Natural killer cell (primary cell): Measurements from ENCODE around the gene VCX3A. TPM values are rescaled to one million over a fixed set of nuclear protein-coding genes. Genes with fewer than 3 reads are reported as not detected.

Source experiments
- ATAC-seq, 3 donors: fragments of 150-1000 bp in 2 of 3; fragments of 200-7000 bp in 1 of 3; cut with Tn5 transposase; 1 replicate in 1 of 3; 2 replicates in 2 of 3; pipeline ENCODE4 v1.10.0; 2021; ENCODE audit warnings: mild to moderate bottlenecking in 2 of 3, moderate library complexity in 2 of 3
- DNase-seq, 2 donors: peaks; one replicate each; pipeline versions ENCODE4 v3.0.0 to v3.0.0-alpha.2; 2013 to 2021; ENCODE audit warnings: mixed read lengths in 1 of 2
- H3K27ac ChIP-seq: one replicate; pipeline ENCODE4 v1.5.1; 2013; ENCODE audit warnings: mild to moderate bottlenecking, low read length
- H3K27me3 ChIP-seq: one replicate; pipeline ENCODE4 v1.6.1; 2013; ENCODE audit warnings: low read length; ENCODE audit not compliant: control insufficient read depth, insufficient read depth
- H3K36me3 ChIP-seq: one replicate; pipeline ENCODE4 v1.6.1; 2013; ENCODE audit warnings: low read length; ENCODE audit not compliant: control insufficient read depth, insufficient read depth
- H3K4me1 ChIP-seq: one replicate; pipeline ENCODE4 v1.6.1; 2013; ENCODE audit warnings: low read length; ENCODE audit not compliant: control insufficient read depth, insufficient read depth
- H3K4me3 ChIP-seq: one replicate; pipeline ENCODE4 v1.5.1; 2013; ENCODE audit warnings: low read length
- H3K9me3 ChIP-seq: one replicate; pipeline ENCODE4 v1.6.1; 2013; ENCODE audit warnings: low read length; ENCODE audit not compliant: control insufficient read depth, insufficient read depth
- H3K27ac Mint-ChIP-seq, 2 donors: one replicate each; pipeline ENCODE4 v1.8.0; 2022; ENCODE audit warnings: mild to moderate bottlenecking in 2 of 2, mixed read lengths in 2 of 2, moderate library complexity in 1 of 2
- H3K27me3 Mint-ChIP-seq, 2 donors: one replicate each; pipeline ENCODE4 v1.8.0; 2022; ENCODE audit warnings: low read depth in 2 of 2, mixed read lengths in 2 of 2
- H3K36me3 Mint-ChIP-seq: one replicate; pipeline ENCODE4 v1.8.0; 2022; ENCODE audit warnings: mixed read lengths
- H3K4me1 Mint-ChIP-seq, 2 donors: one replicate each; pipeline ENCODE4 v1.8.0; 2022; ENCODE audit warnings: mixed read lengths in 2 of 2
- H3K4me3 Mint-ChIP-seq: one replicate; pipeline ENCODE4 v1.8.0; 2022; ENCODE audit warnings: mild to moderate bottlenecking, moderate library complexity, mixed read lengths
- H3K9me3 Mint-ChIP-seq, 2 donors: one replicate each; pipeline ENCODE4 v1.8.0; 2022; ENCODE audit warnings: mixed read lengths in 2 of 2
- CTCF ChIP-seq: fragments of 200-600 bp; IDR thresholded peaks from one replicate; pipeline ENCODE4 v1.8.0; 2022; ENCODE audit warnings: antibody characterized with exemption
- WGBS: methylation state at CpG from one replicate; pipeline ENCODE4 v1.1.7; 2013; ENCODE audit warnings: missing lambda C conversion rate; ENCODE audit not compliant: insufficient coverage; 5-methylcytosine and 5-hydroxymethylcytosine counted together
- intact Hi-C: fragments of 100-400 bp; cut with micrococcal nuclease; formaldehyde crosslinking; loops from one replicate; pipeline ENCODE4 v1.14.2; 2022
- total RNA-seq, 4 donors: library from RNA; stranded (reverse); fragments of 120-200 nt in 1 of 4; gene quantifications; one replicate each; pipeline versions ENCODE4 v1.2.3 to v1.2.4, GENCODE V29; 2013 to 2022

VCX3A gene
- total RNA-seq, 3 donors from 2014 or later (not counting 1 experiment from before 2014, with no cell fraction given) = not detected

GRCh38 chrX:6498324-6498723, 36.6 kb downstream of the VCX3A start:
- WGBS = 100% methylated on average over 1 of the region's 2 CpGs
- Histone ChIP-seq H3K9me3 (no peaks in the 10 kb centered on the region), H3K27ac (no peak overlapping the region), H3K36me3 (no peaks in the 10 kb centered on the region), H3K4me1 (no peaks in the 10 kb centered on the region), H3K27me3 (no peaks in the 10 kb centered on the region), H3K4me3 (no peak overlapping the region)
- intact Hi-C loops = no loop called here
- no peak overlapping the region for H3K4me3 Mint-ChIP-seq
- no peaks in the 10 kb centered on the region for H3K27me3 Mint-ChIP-seq
- no peak for DNase-seq
- H3K9me3 Mint-ChIP-seq = peaks cover 7 to 10% of the 10 kb centered on the region in 2 donors
- H3K4me1 Mint-ChIP-seq = no peaks in the 10 kb centered on the region
- H3K36me3 Mint-ChIP-seq = no peaks in the 10 kb centered on the region
- no peak for ATAC-seq
- TF ChIP-seq CTCF = no peak
- no peak overlapping the region for H3K27ac Mint-ChIP-seq
